HG03565 (cell line): ENCODE data around the gene LRRN3.
A peak's percentile ranks its signal among the peaks of the same experiment; 100 is the strongest.

Experiments
- ATAC-seq: cut with Tn5 transposase; IDR thresholded peaks from one replicate; pipeline ENCODE4 v1.9.1; 2021; ENCODE audit warnings: mild to moderate bottlenecking, moderate library complexity; ENCODE audit not compliant: unreplicated experiment

The LRRN3 gene

DNA sequence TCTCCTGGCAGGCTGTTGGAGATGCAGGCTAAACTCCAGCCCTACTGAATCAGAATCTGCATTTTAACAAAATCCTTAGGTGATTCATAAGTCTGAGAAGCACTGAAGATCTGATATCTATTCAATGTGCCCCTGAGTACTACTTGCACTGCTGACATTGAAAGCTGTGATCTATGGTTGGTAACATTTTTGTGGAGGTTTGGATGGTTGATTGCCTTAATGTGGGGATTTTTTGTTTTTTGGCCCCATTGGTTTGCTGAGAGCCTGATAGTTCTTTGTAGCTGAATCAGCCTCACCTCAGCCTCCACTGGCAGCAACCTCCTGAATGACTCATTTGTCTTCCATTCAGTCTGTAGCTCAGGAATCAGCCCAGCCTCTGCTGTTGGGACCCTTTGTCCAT, 14.7 kb upstream of the LRRN3 start:
- no peak for ATAC-seq

DNA sequence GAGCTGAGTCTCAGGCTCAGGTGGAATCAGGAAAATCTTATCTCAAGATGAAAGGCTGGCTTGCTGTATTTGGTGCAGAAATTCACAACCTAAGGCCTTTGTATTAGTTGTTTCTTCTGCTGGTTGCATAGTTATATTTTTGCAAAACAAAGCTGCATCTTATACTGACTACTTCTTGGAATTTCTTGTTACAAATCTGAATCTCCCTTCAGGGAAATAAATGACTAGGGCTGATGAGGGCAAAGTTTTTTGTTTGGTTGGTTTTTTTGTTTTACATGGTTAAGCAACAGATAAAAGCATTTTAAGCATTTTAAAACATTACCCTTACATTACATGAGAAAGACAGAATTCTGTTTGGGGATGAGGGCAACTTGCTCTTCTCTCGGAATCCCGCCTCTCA, 13.9 kb upstream of the LRRN3 start:
- ATAC-seq: no peak

DNA sequence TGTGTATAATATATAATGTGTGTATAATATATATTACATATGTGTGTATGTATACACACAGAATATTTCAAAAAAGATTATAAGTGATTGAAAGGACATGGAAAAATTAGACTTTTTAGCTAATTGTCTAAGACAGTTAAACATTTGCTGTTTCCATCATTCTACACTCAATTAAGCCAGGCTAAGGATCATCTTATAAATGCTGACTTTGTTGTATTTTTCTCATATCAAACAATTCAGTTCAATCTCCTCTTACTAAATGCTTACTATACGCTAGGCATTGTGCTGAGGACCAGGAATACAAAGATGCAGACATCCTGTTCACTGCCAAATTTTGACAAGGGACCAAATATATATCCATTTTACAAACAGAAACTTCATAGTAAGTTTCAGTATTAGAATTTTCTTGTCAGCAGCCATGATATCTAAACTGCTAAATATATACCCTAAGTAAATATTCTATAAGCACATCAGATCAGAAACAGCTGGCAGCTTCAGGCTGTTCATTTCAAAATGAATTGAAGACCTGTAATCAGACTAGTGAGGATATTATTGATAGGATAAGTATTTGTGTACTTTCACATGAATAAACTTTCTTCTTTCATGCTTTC, 10.3 kb upstream of the LRRN3 start:
- ATAC-seq: peak; percentile 22

DNA sequence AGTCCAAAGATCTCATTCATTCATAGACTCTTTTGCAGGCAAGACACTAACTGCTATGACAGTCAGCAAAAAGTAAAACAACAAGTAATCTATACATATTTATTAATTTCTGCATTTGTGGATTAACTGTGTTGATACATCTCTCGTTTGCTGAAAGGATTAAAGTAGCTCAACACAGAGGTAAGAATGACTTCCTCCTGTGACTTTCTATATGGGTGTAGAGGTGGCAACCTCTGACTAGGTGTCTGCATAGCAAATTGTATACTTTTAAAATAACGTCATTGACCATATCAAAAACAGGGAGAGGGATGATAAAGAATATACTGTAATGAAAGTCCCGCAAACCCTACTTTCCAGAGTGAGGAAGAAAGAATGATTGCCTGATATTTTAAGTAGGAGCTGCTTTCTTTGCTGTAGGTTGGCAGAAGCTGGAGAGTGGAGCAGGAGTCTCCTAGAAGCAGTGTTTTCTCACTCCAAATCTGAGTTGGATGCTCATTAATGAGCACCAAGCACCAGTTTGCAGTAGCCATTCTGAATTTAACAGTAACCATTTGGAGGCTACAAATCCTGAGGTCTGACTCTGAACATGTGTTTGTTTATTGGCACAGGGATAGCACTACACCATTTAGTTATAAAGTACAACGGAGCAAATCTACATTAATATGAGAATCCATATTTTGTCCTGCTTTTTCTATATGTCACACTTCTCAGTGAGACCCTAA, 9.2 kb upstream of the LRRN3 start:
- ATAC-seq: no peak

DNA sequence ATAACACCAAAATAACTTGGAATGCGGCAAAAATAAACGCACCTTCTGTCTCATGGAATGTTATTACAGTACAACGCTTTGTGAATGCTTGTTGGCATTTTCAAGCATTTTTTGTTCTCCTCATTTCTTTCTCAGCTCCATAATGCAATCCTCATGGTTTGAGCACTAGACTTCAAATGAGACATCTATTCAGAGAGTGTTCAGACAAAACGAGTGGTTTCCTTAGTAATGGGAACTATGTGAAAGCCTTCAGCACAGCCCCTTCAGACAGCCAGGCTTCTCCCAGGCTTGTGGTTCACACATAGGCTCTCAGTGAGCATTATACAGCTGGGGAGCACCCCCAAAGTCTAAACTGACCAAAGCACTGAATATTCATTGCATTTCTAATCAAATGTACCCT, 8.6 kb upstream of the LRRN3 start:
- ATAC-seq: no peak

DNA sequence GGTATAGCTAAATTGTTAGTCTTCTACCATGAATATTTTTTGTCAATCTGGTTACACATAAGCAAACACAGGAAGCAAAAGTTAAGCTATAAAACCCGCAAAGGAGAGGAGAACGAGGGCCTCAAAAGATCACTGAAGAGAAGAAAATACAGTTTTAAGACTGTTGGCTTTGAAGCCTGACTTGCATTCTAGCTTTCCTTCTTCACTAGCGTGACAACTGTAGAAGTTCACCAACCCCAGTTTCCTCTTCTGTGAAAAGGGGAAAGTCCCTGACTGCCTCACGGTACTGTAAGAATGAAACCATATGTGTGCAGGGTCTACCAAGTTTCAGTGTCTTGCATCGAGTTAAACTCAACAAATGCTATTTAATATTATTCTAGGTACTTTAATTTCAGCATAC, 7.5 kb upstream of the LRRN3 start:
- peak; percentile 99 for ATAC-seq

DNA sequence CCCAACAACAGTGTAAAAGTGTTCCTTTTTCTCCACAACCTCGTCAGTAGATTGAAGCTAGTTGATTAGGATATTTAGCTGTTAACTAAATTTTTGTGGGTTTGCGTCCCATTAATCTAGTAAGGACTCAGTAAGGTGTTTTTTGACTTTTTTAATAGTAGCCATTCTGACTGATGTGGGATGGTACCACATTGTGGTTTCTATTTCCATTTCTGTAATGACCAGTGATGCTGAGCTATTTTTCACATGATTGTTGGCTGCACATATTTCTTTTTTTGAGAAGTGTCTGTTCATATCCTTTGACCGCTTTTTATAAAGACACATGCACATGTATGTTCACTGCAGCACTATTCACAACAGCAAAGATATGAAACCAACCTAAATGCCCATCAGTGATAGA, 5.6 kb upstream of the LRRN3 start:
- ATAC-seq: no peak

DNA sequence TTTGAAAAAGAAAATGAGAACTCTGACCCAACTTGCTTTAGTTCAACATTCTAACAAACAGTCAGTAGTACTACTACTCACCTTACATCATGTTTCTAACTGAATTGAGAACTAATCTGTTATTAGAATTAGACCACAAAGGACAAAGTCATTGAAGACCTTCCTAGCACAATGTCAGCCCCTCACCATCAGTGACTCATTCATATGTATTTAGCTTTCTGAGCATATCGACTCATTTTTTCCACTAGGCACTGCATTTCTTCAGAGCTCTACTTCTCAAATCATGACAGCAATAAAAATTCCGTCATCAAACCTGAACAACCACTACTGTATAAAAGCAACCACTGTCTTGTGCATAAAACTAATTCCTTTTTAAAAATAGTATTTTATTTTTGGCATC, 4.4 kb upstream of the LRRN3 start:
- ATAC-seq: no peak

DNA sequence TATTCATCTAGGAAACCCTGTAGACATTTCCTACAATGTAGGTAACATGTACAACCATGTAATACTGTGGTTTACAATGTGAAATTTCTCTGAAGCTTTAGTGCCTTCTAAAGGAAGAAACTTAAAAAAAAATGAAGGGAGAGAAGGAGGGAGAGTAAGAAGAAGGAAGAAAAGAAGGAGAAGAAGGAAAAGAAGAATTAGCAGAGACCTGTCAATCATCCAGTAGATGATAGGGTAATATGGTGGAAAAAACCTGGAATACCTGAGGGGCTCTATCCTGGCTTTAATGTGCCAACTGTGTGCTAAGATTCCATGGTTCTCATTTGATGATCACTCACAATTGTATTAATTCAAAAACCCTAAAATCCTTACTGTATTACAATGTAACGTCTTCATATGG, 2.6 kb upstream of the LRRN3 start:
- ATAC-seq: no peak

DNA sequence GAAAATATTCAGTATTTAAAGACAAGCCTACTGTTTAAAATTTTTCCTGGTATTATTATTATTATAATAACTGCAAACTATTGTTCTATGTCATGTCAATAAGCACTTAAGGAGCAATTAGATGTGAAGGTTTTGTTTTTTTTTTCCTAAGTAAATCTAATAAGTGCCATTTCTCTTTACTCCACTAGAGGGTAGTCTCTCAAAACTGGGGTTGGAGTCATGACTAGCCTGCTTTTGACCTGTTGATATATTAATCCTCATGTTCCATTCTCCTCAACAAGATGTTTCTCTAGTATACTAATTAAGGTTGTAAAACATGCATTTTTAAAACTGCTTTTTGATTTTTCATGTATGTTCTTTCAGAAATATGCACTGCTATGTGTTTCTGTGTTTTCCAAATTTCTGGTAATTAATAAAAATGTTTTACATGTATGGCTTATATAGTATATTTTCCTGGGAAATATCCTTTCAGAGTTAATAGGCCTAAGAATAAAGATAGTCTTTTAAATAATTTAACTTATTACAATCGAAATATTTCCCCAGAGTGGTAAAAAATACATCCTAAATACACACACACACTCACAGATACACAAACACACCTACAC, 1.0 kb upstream of the LRRN3 start:
- peak; percentile 34 for ATAC-seq

DNA sequence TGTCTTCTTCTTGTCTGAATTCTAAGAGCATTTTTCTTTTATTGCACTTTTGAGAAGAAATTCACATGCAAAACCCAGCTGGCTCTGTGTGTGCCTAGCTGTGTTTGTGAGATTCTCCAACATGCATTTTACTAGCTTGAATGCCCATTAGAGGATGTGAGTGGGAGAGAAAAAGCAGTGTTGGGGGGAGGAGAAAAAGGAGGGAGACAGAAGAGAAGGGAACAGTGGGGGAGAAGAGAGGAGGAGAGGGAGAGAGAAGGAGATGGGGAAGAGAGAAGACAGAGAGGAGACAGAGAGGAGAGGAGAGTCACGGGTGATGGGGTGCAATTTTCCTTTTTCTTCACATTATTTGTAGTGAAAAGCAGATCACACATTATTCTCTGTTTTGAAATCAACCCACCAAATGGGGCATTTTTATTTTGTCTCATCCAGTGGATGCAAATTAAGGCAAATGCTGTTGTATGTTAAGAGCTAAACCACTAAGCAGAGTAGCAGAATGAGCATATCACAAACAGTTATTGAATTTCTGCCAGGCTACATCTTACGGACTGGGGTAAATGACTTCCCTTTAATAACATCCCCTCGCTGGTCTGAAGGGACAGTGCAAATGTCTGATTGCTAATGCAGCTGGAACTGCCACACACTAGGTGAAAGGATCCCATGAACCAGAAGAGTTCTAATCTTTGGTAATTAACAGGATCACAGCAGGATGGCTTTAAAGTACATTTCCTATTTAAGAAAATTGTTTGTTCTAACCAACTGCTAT, 849 bp downstream of the LRRN3 start:
- ATAC-seq: peak; percentile 13

DNA sequence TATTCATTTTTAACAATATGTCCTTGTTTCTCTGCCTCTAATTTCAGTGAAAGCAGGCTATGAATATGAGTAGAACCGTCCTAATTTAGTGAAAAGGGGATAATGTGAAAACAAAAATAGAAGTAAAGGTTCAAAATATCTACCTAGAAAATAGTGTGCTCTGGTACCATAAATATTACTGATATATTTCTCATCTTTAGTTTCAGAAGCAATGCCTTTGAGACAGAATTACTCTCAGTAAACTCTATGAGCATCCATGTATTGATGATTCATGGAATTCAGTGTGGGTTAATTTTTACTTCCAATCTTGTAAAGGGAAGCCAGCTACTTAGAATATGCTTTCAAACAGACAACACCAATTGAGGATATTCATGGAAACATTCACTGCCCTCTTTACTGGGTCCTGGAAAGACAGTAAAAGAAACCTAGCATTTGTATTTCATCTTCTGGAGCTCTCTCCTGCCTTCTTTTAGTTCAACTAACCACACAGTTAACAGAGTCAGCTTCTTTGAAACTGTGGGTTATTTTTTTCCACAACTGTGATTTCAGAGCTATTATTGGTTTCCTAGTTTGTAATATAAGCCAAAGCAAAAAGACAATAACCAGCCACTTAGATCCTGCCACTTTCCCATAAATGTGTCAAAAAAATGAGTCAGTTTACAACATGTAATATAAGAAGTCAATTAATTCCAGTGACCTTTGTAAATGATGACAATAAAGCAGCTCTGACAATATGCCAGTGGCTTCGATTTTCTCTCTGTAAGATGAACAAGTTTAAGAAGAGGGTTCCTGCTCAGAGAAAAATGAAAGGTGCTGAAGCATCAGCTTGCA, 1.7 kb downstream of the LRRN3 start:
- peak; percentile 57 for ATAC-seq

DNA sequence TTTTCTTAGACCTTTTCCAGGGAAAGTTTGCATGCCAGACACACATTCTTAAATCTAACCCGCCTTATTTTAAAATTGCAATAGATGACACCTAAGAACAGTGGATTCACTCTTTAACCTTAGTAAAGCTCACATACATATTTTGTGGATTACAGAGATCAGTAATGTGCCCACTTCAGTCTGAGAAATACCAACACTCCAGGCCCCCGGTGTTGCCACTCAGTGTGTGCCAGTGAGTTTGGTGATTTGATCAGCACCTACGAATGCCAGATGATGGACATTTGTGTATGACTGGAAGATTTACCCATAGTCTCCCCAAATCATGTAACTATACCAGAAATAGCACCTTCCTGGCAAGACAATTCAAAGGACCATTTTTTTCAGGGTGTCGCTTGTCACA, 2.6 kb downstream of the LRRN3 start:
- no peak for ATAC-seq

DNA sequence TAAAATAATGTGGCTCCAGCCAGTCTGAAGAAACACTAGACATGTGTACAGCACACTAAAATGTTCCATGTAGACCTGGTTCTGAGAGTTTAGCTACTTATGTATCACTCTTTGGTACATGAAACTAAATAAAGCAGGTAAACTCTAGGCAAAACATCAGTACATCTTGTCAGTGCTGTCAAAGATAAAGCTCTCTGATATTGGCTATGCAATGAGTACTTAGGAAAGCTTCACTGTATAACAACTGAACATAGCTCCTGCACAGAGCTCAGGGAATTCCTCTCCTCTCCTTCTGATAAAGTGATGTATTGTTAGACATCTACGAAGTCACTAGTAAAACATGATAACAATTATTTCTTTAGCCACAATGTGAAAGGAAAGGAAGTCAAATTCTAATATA, 3.5 kb downstream of the LRRN3 start:
- ATAC-seq: no peak

DNA sequence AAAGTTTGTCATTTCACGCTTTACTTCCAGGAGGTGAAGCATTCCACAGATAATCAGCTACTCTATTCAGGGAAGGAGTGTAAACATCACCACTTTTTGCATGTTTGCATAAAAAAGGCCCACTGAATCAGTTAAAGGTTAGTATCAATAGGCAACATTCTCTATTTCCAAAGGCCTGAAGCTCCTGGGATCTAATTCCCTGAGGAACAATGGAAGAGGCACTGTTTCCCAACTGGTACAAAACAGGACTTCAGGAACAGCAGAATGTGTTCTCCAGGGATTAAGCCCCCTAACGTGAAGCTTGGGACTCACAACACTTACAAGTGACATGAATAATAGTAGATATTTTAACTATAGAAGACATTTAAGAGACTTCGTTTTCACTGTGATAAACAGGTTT, 6.1 kb downstream of the LRRN3 start:
- ATAC-seq: no peak

DNA sequence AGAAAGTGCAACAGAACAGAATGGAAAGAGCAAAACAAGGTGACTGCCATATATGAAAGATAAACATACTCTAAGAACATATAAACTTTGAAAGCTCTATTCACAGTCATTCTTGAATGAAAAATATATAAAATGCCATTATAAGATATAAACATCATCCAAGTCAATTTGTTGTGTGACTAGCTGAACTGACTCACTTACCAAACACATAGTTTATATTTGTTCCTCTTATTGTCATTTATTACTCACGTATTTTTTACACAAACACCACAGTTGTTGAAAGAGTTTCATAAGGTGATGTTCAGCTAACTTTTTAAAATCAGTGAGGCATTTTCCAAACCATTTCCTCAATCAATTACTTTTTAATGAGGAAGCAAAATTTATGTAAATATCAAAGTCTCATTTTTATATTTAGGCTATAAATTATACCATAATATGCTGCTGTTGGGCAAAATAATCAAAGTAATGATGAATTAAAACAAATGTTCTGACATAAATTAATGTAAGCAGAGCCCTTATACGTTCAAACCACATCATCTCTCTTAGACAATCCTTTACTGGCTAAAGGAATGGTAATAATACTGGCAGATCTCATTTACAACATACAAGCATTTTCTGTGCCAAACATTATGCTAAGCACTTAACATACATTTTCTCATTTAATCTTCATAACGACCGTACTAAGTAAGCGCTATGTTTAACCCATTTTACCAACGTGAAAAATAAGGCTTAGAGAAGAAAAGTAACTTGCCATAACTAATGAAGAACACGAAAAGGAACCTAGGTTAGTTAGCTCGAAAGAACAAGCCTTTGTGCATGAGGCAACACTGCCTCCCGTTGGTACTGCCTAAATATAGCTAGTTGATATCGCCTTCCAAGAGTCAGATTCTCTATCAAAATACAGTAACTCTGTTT, 7.3 kb downstream of the LRRN3 start:
- peak; percentile 77 for ATAC-seq

DNA sequence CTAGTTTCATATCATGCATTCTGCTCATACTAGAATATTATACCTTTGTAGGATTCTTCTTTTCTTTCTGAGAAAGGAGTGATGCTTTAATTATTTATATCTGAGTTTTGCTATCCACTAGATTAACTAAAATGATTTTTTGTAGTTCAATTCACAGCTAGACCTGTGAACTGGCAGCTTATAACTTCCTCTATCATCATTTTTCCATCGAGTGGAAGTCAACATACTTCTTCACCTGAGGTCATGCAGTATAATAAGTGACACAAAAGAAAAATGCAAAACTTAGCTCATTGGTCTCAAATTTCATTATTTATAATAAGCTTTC, 8.0 kb downstream of the LRRN3 start:
- ATAC-seq: no peak

DNA sequence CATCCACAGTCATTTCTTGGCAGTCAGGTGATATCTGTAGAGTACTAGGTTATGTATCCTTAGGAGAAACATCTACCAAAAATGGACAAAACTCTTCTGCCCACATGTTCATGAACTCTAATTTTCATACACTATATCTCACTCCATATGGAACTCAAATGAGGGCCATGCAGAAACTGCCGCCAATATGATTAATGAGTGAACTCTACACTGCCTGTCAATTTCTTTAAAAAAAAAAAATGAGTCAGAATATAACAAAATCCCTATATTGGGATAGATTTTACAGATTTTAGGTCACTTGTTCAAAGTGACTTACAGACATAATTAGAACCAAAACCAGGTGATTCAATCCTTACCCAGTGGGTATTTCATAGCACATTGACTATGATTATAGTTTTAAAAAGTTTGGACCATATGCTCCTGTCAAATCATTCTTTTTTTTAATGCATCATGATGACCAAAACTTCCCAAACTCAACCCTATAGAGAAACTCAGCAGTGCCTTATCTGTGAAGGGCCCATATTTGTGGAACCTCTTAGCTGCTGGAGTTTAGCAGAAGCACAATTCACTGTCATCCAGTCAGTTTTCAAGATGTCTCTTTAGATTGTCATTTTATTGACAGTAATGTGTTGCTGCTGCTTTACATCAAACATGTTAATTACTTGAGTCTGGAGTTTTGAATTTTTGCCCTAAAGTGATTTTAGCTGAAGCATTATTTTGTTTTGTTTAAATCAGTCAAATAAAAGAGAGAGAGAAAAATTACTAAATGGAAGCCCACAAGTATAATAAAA, 11.1 kb downstream of the LRRN3 start:
- ATAC-seq: no peak

DNA sequence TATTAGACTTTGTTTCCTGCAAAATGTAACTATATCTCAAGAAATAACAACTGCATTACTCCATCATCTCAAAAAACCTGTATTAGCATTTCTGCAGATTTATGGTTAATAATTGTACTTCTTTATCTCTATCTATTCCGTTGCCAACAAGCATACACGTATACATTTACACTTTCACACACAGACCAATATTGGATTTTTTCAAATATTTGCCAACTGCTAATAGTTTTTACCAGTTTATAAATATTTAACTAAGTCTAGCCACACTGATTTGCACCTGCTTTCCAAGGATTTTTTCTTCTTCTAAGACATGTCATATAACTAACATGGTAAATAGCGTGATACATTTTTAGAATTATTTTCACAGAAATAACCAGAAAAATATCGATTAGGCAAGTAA, 12.2 kb downstream of the LRRN3 start:
- no peak for ATAC-seq
